Neutrophil (primary cell): Measurements from ENCODE around the gene DSCAM.

Source experiments
- H3K27ac ChIP-seq: fragments of 200-600 bp; sonication (generic); 2 replicates; pipeline ENCODE4 v1.5.1; 2016; ENCODE audit warnings: mild to moderate bottlenecking, moderate library complexity
- H3K27me3 ChIP-seq: fragments of 200-600 bp; sonication (generic); 2 replicates; pipeline ENCODE4 v1.6.0; 2016; ENCODE audit warnings: mild to moderate bottlenecking
- H3K36me3 ChIP-seq: fragments of 200-600 bp; sonication (generic); 2 replicates; pipeline ENCODE4 v1.5.1; 2017
- H3K4me1 ChIP-seq, 2 experiments: fragments of 200-600 bp in 1 of 2; sonication (generic) in 1 of 2; 1 replicate in 1 of 2; 2 replicates in 1 of 2; pipeline versions ENCODE4 v1.5.1 to v1.6.1; 2013 to 2016; ENCODE audit warnings: low read depth in 1 of 2, low read length in 1 of 2, mild to moderate bottlenecking in 1 of 2, moderate library complexity in 1 of 2; ENCODE audit not compliant: control insufficient read depth in 1 of 2, insufficient read depth in 1 of 2
- H3K4me3 ChIP-seq, 2 experiments: fragments of 200-600 bp in 1 of 2; sonication (generic) in 1 of 2; 1 replicate in 1 of 2; 2 replicates in 1 of 2; pipeline ENCODE4 v1.5.1; 2013 to 2016; ENCODE audit warnings: low read depth in 1 of 2, low read length in 1 of 2, mild to moderate bottlenecking in 1 of 2, moderate library complexity in 1 of 2
- H3K9me3 ChIP-seq: fragments of 200-600 bp; sonication (generic); 2 replicates; pipeline ENCODE4 v1.5.1; 2016
- TF ChIP-seq, protein P1 (sequence below): fragments of 200-600 bp; sonication (generic); IDR thresholded peaks from 2 replicates; pipeline ENCODE4 v1.5.1; 2016; ENCODE audit warnings: antibody characterized with exemption

The DSCAM gene

DNA sequence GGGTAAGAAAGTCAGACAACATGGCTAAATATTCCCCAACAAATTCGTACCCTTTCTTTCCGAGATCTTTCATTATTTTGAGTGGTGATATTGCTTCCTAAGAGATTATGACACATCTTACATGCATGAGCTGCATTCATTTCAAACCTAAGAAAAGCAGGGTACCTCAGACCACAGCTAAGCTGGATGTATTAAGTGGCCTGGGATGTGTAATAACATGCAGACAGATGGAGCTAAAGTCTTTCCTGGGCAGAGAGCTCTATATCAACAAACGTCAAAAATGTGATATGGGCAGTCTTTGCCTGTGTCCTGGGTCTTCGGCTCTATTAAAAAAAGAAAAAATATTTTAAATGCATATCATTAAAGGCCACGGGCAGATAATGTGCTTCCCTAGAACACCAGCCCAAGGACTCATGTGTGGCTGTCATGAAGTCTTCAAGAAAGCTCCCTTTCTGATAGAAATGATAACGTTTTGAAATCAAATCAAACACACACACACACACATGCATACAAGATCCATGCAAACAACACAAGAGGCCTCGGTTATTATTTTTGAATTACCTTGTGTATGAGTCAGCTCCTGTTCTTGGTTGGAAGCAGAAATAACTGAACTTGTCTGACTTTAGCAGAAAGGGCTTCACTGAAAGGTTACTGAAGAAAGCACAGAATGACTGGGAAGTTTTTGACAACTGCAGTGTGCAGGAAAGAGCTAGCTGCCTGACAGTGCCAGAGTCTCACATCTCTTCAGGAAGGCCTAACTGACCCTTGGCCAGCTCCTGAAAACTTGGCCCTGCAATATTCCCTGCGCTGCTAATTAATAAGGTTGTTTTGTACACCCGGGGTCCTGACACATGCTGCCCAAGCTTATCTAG lies 231.2 kb downstream of the DSCAM start:
- Histone ChIP-seq H3K27ac (no peak overlapping the region), H3K36me3 (no peaks in the 10 kb centered on the region), H3K4me1 (no peaks in the 10 kb centered on the region), H3K27me3 (no peaks in the 10 kb centered on the region), H3K9me3 (no peaks in the 10 kb centered on the region), H3K4me3 (no peak overlapping the region)
- TF ChIP-seq, protein P1, sequence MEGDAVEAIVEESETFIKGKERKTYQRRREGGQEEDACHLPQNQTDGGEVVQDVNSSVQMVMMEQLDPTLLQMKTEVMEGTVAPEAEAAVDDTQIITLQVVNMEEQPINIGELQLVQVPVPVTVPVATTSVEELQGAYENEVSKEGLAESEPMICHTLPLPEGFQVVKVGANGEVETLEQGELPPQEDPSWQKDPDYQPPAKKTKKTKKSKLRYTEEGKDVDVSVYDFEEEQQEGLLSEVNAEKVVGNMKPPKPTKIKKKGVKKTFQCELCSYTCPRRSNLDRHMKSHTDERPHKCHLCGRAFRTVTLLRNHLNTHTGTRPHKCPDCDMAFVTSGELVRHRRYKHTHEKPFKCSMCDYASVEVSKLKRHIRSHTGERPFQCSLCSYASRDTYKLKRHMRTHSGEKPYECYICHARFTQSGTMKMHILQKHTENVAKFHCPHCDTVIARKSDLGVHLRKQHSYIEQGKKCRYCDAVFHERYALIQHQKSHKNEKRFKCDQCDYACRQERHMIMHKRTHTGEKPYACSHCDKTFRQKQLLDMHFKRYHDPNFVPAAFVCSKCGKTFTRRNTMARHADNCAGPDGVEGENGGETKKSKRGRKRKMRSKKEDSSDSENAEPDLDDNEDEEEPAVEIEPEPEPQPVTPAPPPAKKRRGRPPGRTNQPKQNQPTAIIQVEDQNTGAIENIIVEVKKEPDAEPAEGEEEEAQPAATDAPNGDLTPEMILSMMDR: no peak

DNA sequence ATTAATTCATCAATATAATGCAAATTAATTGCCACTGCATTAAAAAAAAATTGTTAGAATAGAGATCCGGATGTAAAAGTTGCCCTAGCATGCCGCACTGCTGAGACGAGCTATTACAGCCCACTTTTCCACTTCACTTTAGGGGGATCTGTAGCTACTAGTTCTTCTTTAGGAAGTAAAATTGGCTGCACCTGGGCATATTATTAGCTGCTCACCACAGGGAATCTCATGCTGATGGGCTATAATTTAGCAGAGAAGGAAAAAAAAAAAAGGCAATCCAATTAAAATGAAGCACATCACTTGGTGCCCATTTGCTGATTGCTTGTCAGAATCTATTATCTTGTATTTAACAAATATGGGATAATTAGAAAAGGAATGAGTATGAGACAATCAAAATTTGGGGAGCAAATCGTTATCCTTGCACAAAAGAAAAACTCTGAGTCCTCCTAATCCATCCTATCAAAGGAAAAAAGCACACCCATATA lies 233.4 kb downstream of the DSCAM start:
- TF ChIP-seq, protein P1: no peak
- H3K36me3 ChIP-seq: no peaks in the 10 kb centered on the region
- H3K4me3 ChIP-seq: no peak overlapping the region
- no peaks in the 10 kb centered on the region for H3K4me1 ChIP-seq
- H3K27me3 ChIP-seq: no peaks in the 10 kb centered on the region
- H3K27ac ChIP-seq: no peak overlapping the region
- no peaks in the 10 kb centered on the region for H3K9me3 ChIP-seq

DNA sequence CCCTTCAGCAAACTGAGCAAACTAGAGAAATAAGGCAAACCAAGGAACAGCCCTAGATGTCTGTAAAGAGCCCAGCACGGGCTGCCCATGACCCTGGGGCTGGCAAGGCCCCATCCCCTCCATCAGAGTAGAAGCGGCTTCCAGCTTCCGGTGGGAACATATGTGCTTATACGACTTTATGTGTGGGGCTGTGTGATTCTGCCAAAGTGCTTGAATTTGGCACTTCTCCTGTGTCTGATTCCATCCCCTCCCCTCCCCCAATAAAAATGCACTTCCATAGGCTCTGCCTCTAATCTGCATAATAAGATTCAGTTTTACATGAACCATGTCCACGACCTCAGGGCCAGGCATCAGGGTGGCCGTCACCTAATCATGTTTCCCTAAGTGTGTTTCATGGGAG lies 236.6 kb downstream of the DSCAM start:
- TF ChIP-seq, protein P1: no peak
- Histone ChIP-seq H3K4me1 (no peaks in the 10 kb centered on the region), H3K27ac (no peak overlapping the region), H3K4me3 (no peak overlapping the region), H3K36me3 (no peaks in the 10 kb centered on the region), H3K27me3 (no peaks in the 10 kb centered on the region), H3K9me3 (no peaks in the 10 kb centered on the region)

DNA sequence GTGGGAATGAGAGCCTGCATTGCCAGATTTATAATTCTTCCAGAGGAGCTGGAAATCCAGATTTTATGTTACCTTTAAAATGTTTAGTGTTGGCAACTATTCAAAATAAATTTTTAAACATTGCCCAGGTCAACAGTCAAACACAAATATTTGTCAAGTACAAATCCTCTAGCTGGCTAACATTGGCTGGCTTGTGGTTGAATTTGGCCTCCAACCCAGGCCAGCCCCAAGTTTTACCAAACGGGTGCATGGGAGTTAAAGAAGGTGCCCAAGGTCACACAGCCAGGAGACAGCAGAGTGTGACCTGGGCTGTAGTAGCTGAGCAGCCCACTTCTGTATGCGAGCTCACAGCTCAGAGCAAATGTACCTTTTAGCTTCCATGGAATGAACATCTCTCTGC lies 240.6 kb downstream of the DSCAM start:
- Histone ChIP-seq H3K27me3 (no peaks in the 10 kb centered on the region), H3K4me3 (no peak overlapping the region), H3K27ac (no peak overlapping the region), H3K36me3 (no peaks in the 10 kb centered on the region), H3K9me3 (no peaks in the 10 kb centered on the region), H3K4me1 (no peaks in the 10 kb centered on the region)
- TF ChIP-seq, protein P1: no peak

DNA sequence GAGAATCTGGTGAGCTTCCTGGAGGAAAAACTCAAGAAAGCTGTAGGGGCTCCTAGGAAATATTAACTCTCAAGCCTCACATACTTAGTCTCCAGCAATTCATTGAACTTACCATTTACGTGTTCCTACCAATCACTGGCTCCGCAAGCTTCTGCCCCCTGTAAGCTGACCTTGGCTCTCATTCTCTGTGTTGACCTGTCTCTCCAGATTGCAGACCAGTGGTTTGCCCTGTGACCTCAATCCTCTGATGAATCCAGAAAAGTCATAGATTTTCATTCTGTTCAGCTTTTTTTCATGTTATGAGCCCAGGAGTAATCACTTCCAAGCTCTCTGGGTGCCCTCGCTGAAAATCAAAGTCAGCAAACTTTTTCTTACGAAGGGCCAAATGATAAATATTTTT lies 241.9 kb downstream of the DSCAM start:
- Histone ChIP-seq H3K27ac (no peak overlapping the region), H3K27me3 (no peaks in the 10 kb centered on the region), H3K4me3 (no peak overlapping the region), H3K9me3 (no peaks in the 10 kb centered on the region), H3K4me1 (no peaks in the 10 kb centered on the region), H3K36me3 (no peaks in the 10 kb centered on the region)
- TF ChIP-seq, protein P1: no peak
